Activated effector memory CD4-positive, alpha-beta T cell treated with anti-CD3 and anti-CD28 coated beads, Interleukin-2, amount 50 U/mL, for 16 hours (primary cell): ENCODE measurements around the gene TIGIT.

ENCODE experiments used
- DNase-seq: peaks from one replicate; pipeline ENCODE4 v3.0.0-alpha.2; 2020

TIGIT gene

DNA sequence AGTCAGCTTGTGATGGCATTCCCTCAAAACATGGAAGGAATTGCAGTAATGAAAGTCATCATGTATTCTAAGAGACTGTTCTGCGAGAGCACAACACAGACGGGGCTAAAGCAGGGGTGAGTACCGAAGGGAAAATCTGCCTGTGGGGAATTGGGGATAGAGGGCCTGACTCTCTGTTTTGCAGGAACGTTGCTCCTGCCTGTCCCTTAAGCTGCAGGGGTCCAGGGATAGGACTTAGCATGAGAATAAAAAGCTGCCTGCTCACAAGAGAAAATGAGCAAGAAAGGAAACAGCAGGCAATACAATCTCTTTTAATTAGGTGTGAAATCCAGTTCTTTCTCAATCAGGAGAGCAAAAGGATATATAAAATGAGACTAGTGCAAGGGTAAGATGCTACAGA is 62.2 kb downstream of the TIGIT start:
- DNase-seq = no peak

DNA sequence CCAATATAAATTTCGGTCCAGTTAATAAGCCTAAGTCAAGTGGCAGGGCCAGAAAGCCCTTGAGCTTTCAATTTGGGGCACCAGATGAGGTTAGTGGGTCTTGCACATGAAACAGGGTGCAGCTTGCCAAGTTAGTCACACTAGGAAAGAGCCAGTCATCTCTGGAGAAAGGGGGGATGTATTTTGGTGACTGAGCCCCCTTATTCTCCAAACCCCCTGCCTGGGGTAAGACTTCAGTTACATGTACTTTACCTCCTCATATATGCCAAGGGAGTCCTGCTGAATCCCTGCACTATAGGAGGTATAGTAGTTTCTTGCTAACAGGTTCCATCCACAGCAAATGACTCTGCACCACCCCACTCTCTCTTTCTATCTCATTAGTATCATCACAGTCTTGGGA is 62.7 kb downstream of the TIGIT start:
- no peak for DNase-seq
